ENCODE results near the gene ARIH1. TPM values are rescaled to one million over a fixed set of nuclear protein-coding genes. Genes with fewer than 3 reads are reported as not detected.
"Not testable (repeated sequence)": the region's sequence is repeated elsewhere in the genome, so short reads cannot be mapped to it uniquely, and the experiment has no call there.

ARIH1 gene
- total RNA-seq, 4 donors from 2014 or later: 30.6 to 58.6 (median 45.1) TPM

DNA sequence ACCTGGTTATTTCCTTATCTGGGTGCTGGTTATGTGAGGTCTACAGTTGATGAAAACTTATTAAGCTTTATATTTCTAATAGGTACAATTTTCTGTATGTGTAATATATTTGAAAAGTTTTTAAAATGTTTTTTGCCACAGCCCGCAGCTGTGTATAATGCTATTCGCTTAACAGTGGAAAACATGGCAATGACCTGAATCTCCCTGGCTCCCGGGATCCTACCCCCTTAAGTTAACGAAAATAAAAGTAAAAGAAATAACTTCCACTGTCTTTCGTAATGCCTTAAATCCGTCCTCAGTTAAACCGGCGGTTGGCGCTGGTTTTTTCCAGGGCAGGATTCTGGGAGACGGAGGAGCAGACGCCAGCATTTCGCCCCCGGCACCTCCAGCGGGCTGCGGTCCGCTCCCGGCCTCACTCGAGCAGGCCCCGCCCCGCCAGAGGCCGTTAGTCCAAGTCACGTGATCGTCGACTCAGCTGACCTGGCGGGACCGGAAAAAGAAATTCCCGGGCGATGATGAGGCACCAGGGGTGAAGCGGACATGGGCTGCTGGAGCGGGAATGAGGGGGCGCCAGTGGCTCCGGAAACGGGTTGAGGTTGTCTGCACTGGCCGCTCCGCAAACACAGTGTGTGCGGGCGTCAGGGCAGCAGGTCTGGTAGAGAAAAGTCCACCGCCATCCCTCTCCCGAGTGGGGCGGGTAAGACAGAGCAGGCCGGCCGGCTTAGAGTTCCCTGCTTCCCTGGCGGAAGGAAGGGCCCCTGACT, 162.6 kb downstream of the ARIH1 start:
- no CpG with 5 or more reads among the region's 43 CpGs for WGBS, 2 donors
- not testable (repeated sequence) for H3K9me3 ChIP-seq, H3K36me3 ChIP-seq, H3K4me1 ChIP-seq, H3K27me3 ChIP-seq, H3K27ac ChIP-seq
- H3K4me3 ChIP-seq: peak overlapping the region in 2 of 4 donors; percentile 32 to 51
- peak; percentile 72 to 78 for DNase-seq (ENCODE audit: low spot score in 2 of 2)

DNA sequence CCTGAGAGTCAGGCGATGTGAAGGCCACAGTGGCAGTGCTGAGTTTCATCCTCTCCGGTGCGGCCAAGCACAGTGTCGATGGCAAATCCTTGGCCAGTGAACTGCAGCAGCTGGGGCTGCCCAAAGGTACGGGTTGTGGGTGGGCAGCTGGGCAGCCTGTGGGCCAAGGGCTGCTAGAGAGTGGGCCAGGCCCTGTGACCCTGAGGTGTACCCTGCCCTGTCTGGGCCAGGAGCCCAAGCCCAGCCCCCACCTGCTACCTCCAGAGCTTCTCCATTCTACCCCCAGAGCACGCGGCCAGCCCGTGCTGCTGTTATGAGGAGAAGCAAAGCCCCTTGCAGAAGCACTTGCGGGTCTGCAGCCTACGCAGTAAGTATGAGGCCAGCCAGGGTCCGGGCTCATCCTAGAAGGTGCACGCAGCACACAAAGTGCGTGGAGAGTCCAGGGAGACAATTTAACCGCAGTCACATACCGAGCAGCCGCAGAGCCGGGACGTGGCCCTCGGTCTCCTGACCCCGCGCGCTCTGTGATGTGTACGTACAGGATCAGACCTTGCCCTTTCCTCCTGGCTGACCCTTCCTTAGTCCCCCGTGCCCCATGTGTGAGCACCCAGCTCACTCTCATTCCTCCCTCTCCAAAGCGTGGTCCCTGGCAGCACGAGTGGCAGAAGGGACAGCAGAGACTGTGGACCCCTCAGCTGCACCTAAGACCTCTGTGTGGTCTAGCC, 165.8 kb downstream of the ARIH1 start:
- not testable (repeated sequence) for H3K27ac ChIP-seq; H3K4me1 ChIP-seq; H3K9me3 ChIP-seq; H3K27me3 ChIP-seq; DNase-seq (ENCODE audit: low spot score in 2 of 2); H3K36me3 ChIP-seq; H3K4me3 ChIP-seq
- WGBS, 2 donors: no CpG with 5 or more reads among the region's 26 CpGs

DNA sequence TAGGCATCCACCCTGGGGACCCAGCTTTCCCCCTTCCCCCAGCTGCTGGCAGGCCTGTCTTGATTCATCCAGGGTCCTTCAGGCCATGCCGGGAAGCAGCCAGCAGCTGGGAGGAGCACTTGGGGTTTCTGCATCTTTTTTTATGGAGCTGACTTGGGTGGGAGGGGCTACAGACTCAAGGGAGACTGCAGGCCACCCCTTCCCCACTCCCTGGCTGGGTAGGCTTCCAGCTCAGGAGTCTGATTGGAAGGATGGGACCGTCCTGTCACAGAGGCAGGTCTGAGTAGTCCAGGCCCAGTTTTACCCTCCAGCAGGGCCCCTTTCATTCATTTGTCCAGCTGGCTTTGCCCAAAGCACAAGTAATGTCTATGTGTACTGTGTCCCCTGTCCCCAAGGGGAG, 168.1 kb downstream of the ARIH1 start:
- H3K27ac ChIP-seq; H3K9me3 ChIP-seq; H3K4me1 ChIP-seq; H3K27me3 ChIP-seq; H3K36me3 ChIP-seq; DNase-seq (ENCODE audit: low spot score in 2 of 2); H3K4me3 ChIP-seq: not testable (repeated sequence)
- no CpG with 5 or more reads among the region's 2 CpGs for WGBS, 2 donors

DNA sequence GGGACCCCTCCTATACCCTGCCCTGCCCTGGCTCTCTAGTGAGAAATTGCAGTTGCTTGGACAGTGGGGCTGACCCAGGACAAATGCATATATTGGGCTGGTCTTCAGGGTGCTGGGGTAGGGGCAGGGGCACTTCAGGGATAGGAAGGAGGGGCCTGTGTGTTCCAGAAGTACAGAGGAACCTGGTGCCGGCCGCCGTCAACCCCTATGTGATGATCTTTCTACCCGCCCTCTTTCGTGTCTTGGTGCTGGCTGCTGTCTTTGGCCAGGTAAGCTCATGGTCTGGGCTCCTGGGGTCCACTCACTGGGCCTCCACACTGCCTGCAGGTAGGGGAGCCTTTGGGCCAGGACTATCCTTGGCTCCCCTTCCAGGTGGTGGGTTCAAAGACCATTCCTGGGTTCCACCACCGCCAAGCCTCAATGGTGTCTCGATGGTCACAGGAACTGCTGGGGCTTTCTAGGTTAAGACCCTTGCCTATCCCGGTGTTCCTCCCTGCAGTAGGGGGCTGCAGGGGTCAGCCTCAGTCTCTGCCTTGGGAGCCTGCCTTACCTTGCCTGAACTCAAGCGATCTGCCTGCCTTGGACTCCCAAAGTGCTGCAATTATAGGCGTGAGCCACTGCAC, 174.6 kb downstream of the ARIH1 start:
- not testable (repeated sequence) for H3K9me3 ChIP-seq; H3K4me3 ChIP-seq; H3K27ac ChIP-seq; H3K36me3 ChIP-seq; DNase-seq (ENCODE audit: low spot score in 2 of 2); H3K27me3 ChIP-seq; H3K4me1 ChIP-seq
- WGBS, 2 donors: 82 to 86% methylated on average over 6 to 8 of the region's 10 CpGs

Other genes starting within 250 kb of the ARIH1 start
- 100 to 1,000 TPM; 261 to 293 (median 272) TPM for gene PKM, start 243.1 kb upstream of the ARIH1 start, total RNA-seq
- gene PARP6, start 201.8 kb upstream of the ARIH1 start, total RNA-seq: 10 to 100 TPM; 59.2 to 76.8 (median 65.1) TPM
- gene CELF6, start 154.2 kb upstream of the ARIH1 start, total RNA-seq: 10 to 100 TPM in 1 of 4 donors, 1 to 10 TPM in 3; 6.0 to 10.4 (median 7.4) TPM
- 100 to 1,000 TPM in 2 of 4 donors, 10 to 100 TPM in 2; 64.5 to 112 (median 84.9) TPM for gene HEXA, start 98.3 kb upstream of the ARIH1 start, total RNA-seq
- gene TMEM202, start 76.0 kb upstream of the ARIH1 start, total RNA-seq: not detected
- gene GOLGA6B, start 180.4 kb downstream of the ARIH1 start, total RNA-seq: under 1 TPM in 1 of 4 donors, not detected in 3; 0.42 TPM
- gene HIGD2B, start 211.9 kb downstream of the ARIH1 start, total RNA-seq: not detected
- gene BBS4, start 211.9 kb downstream of the ARIH1 start, total RNA-seq: 10 to 100 TPM; 28.4 to 63.3 (median 38.7) TPM